HG02642 (cell line): ENCODE measurements around the gene GLI3.

Experiments used
- ATAC-seq: cut with Tn5 transposase; IDR thresholded peaks from one replicate; pipeline ENCODE4 v1.9.1; 2021; ENCODE audit warnings: mild to moderate bottlenecking; ENCODE audit not compliant: unreplicated experiment, poor library complexity

Gene GLI3

DNA sequence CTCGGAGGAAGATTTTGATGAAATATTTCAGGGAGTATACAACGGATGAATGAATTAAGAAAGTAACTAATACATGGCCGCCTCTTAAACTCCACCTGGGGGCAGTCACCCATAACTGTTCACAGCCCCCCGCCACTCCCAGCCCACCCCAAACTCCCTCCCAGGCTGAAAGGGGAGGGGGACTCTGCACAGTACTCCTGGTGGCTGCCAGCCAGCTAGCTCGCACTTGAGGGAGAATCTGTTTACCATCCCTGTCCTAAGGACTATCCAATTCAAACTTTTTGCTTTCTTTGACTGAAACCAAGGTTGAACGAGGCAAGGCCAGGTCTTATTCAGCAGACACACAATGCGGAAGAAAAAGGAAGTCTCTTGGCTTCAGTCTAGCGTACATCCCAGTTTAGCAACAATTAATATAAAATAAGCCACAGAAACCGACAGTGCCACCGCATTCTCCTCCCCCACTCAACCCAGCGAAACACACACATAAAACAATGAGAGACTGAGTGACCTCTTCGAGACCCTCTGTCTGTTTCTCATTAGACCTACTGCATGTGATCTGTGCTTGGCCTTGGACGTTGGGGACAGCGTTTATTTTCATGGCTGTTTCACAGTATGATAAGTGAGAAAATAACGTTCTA lies 219.5 kb downstream of the GLI3 start:
- no peak for ATAC-seq

DNA sequence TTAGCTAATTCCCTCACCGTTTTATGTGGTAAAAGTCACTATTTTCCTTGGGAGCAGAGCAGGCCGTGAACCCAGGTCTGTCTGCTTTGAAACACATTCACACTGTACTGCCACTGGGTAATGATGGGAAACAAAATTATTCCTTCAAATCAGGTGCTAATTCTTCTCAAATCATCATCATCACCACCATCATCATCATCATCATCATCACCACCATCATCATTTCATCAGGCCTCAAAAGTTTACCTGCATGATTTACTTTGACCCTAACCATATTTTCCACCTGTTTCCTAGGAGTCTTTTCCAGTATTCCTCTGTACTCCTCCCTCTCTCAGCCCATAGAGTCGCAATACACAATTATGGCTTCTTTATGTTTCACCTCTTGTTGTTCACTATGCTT lies 220.5 kb downstream of the GLI3 start:
- ATAC-seq = no peak

DNA sequence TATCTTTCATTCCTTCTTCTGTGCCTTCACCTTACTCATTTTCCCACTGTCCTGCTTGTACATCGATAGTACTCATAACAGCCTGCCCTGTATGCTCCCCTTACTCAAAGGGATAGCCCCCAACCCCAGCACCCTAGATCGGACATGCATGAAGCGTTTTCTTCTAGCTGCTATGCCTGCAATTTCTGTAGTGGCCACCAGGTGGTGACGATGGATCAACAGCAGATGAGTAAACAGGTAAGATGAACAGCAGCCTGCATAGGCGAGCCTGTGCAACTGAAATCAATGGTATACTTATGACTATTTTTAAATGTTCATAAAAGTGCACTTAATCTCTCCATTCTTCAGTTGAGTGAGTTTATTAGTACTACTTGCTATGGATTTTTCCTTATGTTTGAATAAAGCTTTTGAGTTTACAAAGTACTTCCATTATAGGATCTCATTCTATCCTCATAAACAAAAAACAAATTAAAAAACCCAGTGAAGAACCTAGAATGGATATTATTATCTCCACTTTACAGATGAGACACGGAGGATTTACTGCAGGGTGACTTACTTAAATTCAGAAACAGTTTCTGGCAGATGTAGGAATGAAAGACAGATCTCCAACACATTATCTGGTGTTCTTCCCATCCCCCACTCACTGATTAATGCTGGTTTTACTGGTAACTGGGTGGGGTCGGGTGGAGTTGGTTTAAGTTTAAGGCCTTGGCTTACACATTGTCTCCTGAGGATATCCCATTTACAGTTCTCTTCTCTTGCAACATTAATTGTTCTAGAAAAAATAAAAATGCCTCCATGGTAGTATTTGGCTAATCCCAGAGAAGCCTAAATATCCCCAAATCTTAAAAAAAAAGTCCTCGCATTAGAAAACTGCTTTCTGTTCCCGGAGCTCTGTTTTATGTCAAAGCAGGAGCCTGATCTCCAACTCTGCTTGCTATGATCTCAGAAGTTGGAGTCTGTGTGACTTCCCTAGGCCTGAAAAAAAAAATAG lies 222.1 kb downstream of the GLI3 start:
- no peak for ATAC-seq

DNA sequence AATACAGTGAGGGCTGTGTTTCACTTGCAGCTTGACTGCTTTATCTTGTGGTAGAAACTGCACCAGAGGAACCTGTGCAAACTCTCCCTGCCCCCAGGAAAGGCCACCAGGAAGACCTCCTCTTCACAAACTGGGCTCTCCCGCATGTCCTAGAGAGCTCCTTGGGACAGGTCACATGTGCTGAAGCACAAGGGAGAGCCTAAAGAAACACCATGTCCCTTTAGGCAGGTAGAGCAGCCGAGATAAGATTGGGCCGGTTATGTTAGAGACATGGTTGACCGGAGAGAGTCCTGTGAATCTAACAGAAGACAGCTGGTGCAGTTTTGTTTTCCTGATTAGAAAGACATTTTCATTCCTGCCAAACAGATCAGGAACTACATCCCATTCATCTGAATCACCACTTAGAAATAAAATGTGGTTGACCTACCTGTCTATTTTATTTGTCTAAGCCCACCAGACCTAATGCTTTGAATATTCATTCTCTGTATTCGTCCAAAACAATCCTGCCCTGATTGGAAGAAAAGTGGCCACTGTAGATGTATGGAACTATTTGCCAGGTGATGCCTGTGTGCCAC lies 224.1 kb downstream of the GLI3 start:
- no peak for ATAC-seq

DNA sequence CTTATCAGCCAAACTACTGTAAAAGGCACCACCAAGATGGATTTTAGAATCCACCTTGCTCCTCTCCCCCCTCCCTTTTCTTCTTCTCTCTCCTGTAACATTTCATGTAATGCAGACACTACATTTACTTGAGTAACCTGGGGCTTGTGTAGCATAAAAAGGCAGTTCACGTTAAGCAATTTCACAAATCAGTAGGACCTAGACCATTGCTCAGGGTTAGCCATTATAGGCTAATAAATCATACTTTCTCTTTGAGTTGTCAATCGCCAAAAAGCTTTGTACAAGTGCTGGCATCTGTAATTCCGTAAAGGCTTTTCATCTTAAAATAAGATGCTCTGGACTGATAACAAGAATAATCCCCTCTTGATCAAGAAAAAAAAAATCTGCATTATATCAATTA lies 224.7 kb downstream of the GLI3 start:
- ATAC-seq = no peak

DNA sequence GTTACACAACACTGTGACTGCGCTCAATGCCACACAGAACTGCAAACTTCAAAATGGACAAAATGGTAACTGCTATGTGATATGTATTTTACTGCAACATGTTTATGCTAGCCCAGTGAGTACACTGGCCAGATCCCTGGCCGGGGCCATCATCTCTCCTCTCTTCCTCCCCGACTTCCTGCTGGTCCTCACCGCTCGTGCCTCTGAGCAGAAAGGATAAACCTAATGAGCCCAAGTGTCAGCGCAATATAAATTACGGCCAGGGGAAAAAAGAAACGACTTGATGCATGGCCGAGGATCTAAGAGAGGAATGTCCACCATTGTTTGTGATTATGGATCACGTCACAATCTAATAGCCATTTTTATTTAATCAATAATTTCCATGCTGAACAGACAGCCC lies 225.2 kb downstream of the GLI3 start:
- no peak for ATAC-seq

DNA sequence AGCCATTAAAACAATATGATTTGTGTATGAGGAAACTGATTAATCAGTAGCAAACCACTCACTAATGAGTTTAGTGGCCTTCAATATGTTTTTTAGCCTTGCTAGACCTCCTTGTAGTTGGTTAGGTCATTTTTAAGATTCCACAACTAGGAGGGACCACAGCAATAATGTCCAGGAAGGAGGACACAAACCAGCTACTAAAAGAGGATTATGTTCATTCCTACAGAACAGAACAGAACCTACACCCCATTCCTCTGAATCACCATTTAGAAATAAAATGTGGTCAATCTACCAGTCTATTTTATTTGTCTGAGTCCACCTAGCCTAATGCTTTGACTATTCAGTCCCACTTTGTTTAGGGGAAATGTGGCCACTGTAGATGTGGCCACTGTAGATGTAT lies 226.3 kb downstream of the GLI3 start:
- no peak for ATAC-seq

DNA sequence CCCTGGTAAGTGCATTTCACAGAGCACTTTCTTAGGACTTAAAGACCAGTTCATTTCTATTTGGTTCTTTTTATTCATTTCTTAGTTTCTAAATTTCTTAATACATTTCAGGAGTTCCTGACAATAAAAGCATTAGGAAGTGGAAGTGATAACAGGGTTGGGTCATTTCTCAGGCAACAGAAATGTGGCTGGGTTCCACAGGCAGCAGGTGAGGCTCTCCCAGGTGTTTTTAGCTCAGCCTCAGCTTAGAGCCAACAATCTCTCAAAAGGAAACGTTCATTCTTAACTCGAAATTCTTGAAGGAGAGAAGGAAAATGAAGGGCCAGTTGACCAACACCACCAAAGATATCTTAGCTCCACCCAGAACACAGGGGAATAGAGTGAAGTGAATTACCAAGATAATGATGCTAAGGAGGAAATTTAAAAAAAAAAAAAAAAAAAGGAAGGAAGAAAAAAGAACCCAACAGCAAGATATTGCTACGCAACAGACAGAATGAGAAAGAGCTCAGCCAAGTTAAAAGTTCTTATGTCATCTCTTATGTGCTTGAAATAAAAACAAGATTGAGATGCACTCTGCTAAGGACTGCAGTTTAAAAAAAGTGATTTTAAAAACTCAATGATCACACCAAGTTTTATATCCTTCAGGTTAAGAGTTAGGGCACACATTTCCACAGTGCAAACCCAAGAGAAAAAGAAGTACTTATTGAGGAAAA lies 230.1 kb downstream of the GLI3 start:
- ATAC-seq = no peak

DNA sequence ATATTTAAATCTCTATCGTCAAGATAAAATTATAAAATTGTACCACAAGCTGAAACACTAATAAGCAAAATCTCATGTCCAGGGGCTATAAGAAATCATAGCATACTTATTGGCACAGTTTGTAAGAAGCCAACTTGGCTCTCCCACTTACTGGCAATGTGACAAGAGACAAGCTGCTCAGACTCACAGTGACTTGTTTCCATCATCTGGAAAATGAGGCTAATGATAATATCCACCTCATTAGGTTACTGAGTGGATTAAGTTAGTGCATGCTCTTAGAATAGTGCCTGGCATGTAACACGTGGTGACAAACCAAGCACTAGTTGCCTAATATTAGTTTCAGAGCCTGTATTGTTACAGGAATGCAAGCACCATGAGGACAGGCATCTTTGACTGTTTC lies 234.4 kb downstream of the GLI3 start:
- ATAC-seq = no peak

DNA sequence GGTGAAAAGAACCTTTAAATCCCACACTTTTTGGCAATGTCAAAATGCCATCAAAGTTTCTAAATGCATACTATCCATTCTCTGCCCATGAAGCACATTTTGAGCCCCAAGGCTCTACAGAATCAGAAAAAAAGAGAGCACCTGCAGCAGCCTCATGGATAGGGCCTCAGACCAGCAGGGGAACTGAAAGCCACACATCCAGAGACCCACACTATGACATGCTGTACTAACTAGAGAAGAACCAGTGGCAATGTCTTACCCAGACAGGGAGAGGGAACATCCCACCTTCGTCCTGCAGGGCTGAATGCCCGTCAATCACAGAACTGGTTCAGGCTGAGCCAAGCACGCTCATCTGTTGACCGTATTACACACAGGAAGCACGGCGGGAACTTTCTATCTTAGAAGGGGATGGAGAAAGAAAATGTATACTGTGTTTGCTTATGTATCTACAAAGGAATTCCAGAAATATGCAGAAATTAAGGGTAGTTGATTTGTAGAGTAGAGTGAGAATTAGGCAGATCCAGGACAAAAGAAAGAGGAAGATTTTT lies 237.2 kb downstream of the GLI3 start:
- ATAC-seq = no peak

DNA sequence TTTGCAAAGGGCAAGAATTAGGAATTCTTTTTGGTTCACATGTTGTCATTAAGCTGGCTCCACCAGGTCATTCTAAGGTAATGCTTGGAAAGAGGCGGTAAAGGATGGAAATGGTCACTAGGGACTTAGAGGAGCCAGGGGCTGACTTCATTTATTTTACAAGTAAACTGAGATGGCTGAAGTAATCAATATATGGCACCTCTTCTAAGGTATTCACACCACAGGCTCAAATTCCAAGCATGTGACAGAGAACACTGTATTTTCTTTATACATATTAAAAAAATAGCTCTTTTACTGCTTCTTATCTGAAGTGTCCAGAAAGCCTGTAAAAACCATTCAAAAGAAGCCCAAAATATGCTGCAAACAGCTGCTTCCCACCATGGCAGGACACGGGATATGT lies 239.0 kb downstream of the GLI3 start:
- no peak for ATAC-seq

DNA sequence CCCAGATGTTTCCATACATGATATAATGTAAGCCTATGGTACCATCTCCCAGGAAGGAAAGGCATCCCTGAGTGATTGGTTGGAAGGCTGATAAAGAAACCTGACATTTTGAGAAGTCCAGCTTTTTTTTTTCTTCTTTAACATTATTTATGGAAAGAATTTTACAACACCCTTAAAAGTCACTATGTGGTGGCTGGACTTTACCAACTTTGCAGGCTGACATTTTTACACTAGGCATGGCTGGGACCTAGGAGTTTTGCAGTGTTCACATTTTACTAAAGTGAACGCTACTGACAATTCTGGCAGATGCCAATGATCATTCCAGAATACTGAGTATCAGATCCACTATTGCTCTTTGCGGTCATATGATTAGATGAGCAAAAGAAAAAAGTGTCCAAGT lies 239.9 kb downstream of the GLI3 start:
- ATAC-seq = no peak

DNA sequence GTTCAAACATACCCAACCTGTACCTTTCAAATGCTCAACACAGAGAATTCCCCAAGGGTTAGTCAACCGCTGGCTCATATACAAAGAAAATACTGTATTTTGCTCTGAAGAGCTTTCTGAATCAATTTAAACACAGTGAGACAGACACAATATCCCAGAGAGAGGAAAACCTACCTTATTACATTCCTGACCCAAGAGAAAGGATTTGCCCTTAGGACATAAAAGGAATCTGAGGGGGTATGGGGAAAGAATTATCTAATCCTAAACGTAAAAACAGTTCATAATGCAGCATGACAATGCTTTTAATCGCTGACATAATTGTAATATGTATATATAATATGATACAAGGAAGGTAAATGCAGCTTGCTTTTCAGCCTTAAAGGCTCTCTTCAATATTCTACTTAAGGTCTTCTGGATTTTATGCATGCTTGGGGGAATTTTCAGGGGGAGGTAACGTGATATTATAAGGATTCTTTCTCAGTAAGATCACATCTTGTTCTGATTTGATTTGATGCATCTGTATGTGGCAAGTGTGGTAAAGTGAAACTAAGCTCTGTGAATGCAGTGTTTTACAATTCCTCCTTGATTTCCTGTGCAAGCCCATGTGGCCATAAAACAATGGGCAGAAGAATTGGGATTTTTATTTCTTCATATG lies 240.5 kb downstream of the GLI3 start:
- no peak for ATAC-seq

DNA sequence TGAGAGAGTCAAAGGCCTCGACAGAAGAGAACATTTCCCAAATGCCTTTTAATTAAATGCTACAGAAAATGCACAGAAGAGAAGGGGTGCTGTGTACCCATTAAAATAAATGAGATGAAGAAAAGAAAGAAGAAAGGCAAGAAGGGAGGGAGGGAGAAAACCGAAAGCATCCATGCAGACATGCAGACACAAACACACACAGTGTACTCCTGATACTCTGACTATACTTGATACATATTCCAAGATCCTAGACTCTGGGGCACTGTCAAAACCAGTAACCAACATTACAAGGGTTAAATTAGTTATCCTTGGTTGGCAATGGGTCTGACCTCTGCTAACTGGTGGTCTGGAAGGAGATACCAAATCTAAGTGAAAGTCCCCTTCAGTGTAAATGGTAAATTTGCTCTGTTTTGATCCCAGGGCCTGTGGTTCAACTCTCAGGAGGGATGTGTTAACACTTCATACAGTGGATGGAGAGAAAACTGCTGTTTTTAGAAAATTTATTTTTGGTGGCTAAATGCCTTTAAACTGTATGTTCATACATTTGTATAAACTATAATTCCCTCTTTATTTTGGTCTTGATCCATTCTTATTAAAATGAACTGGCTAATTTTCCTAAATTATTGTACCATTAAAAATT lies 241.3 kb downstream of the GLI3 start:
- ATAC-seq = no peak

DNA sequence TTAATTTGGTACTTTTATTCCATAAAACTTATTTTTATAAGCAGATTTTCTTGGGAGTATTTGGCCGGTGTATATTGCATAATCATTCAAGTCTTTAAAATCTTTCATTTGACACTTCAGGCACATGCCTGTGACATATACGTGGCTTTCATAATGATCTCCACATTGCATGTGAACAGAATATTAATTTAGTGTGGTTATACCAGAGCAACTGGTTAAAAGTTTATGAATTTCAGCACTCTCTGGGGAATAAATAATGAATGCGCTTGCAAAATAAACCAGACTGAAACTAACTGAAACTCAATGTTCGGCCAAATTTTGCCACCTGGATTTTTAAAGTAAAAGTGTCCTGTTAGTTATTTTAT lies 242.3 kb downstream of the GLI3 start:
- ATAC-seq = no peak

DNA sequence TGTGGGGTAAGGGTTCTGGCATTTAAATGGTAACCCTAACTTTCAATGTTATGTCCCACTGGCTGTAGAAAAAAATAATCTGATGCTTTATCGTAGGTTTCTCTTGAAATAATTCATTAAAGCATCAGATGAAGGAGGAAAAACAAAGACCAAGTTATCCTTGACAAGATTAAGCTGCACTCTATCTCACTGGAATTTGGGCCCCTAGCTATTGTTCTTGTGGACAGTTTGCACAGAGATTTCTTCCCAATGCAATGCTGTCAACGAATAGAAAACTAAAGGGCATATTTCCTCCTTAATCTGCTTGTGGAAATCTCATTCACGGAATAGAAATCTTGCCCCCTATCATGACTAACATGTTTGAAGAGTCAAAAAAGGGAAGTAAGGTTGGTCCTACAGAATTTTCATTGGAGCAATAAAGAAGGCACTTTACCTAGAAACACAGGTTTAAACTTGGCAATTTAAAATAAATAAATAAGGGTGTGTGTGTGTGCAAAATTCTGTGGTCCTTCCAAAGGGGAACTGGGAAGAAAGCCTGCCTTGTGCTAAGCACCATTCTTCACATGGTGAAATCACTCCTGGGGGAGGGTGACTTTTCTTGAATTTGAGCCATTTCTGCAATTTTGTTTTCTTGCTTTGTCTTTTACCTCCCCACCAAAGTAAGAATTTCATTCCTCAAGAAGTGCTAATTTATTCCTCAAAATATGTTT lies 242.8 kb downstream of the GLI3 start:
- no peak for ATAC-seq

DNA sequence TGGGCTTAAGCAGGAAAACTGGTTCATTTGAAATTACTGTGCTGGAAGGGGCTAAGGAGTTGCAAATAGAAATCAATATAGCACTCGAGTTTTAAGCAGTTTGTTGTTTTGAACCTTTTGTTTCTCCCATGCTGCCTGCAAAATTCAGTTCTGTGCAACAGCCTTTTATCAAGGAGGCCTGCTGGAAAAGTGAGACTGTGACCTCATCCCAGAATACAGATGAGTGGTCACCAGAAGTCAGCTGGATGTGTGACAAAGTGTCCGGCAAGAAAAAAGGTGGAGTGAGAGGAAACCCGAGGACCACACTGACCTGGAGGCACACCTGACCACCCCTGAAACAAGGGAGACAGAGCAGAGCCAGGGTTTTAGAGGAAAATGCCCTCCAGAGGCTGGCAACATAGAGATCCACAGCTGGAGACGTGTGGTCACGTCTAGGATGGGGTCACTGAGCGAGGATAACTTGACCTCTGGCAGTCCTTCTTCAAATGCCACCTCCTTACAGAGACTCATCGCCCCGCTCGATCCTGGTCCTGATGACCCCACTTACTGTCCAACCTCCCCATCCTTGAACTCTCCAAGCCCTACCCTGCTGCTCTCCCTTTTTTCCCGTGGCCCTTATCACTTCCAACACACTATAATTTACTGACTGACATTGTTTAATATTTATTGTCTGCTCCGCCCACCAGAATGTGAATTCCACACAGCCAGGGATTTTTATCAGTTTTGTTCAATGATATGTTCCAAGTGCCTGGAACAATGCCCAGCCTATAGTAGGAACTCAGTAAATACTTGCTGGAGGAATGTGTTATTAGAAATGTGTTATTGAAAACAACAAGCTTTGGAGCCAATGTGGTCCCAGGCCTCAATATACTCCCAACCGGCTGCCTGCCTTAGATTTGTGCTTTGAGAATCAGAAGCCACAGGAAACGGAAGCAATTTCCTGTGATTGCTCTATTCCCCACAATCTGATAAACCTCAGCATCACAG lies 243.8 kb downstream of the GLI3 start:
- ATAC-seq = no peak

DNA sequence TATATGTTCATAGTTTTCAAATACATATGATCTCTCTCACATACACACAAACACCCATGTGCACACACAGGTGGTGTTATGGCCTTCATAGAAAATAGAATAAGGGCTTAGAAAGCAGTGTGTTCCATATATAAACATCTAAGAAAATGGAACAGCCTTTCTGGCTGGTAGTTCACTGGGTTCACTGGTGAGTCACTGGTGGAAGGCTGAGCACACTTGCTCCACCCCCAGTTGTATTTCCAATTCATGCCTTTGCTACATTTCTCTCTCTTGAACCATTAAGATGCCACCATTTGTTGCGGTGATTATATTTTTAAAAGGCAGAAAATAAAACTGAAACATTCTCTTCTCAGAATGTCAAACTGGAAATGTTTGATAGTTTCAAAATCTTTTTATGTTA lies 252.1 kb downstream of the GLI3 start:
- no peak for ATAC-seq
